ENCODE measurements around the gene STOM. TPM values are rescaled to one million over a fixed set of nuclear protein-coding genes. Genes with fewer than 3 reads are reported as not detected.

Gene STOM
- total and polyA plus RNA-seq, 11 donors = 125 to 239 (median 148) TPM

- Histone ChIP-seq H3K4me3 (no peak overlapping the region), H3K27me3 (no peaks in the 10 kb centered on the region), H3K36me3 (peaks cover 6 to 100% (median 97%) of the 10 kb centered on the region in 9 donors), H3K27ac (peak overlapping the region in 1 of 12 donors; percentile 17), H3K9me3 (no peaks in the 10 kb centered on the region), H3K4me1 (peaks cover 0 to 76% (median 7%) of the 10 kb centered on the region in 12 donors)
- 82 to 96% (median 86%) methylated on average over 7 of the region's 7 CpGs for WGBS, 4 donors
- intact Hi-C loops (cut with DNase I) = loop anchor here in 5 of 10 donors (5.0 to 10.0 kb wide), 4 partner anchors 33 to 95 kb away; partner anchors contain the start of gene GSN (in 2 of the 5)
- no peak for ATAC-seq
- peak in 1 of 5 donors; percentile 12 for DNase-seq
- no peak for TF ChIP-seq POLR2A (IDR thresholded peaks at IDR 0.05)
- TF ChIP-seq, protein P1, sequence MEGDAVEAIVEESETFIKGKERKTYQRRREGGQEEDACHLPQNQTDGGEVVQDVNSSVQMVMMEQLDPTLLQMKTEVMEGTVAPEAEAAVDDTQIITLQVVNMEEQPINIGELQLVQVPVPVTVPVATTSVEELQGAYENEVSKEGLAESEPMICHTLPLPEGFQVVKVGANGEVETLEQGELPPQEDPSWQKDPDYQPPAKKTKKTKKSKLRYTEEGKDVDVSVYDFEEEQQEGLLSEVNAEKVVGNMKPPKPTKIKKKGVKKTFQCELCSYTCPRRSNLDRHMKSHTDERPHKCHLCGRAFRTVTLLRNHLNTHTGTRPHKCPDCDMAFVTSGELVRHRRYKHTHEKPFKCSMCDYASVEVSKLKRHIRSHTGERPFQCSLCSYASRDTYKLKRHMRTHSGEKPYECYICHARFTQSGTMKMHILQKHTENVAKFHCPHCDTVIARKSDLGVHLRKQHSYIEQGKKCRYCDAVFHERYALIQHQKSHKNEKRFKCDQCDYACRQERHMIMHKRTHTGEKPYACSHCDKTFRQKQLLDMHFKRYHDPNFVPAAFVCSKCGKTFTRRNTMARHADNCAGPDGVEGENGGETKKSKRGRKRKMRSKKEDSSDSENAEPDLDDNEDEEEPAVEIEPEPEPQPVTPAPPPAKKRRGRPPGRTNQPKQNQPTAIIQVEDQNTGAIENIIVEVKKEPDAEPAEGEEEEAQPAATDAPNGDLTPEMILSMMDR (IDR thresholded peaks at IDR 0.05) = no peak
These were observed 60.1 kb downstream of the STOM start for GRCh38 chr9:121309833-121310425.

GRCh38 chr9:121309171-121309570 is 60.9 kb downstream of the STOM start:
- peaks cover 6 to 100% (median 97%) of the 10 kb centered on the region in 9 donors for H3K36me3 ChIP-seq
- WGBS, 4 donors = 87 to 90% (median 88%) methylated on average over 6 of the region's 6 CpGs
- peak overlapping the region in 2 of 12 donors; percentile 14 to 17 for H3K27ac ChIP-seq
- no peak for ATAC-seq
- peak in 2 of 5 donors; percentile 5 to 13 for DNase-seq
- H3K4me3 ChIP-seq = no peak overlapping the region
- H3K4me1 ChIP-seq = peaks cover 0 to 77% (median 11%) of the 10 kb centered on the region in 12 donors
- TF ChIP-seq, protein P1 (IDR thresholded peaks at IDR 0.05) = no peak
- no peak for TF ChIP-seq POLR2A (IDR thresholded peaks at IDR 0.05)
- no peaks in the 10 kb centered on the region for H3K9me3 ChIP-seq
- intact Hi-C loops (cut with DNase I) = loop anchor here in 1 of 10 donors (5.0 kb wide), 1 partner anchor 87 kb away; no protein-coding TSS in a partner anchor
- no peaks in the 10 kb centered on the region for H3K27me3 ChIP-seq

DNA sequence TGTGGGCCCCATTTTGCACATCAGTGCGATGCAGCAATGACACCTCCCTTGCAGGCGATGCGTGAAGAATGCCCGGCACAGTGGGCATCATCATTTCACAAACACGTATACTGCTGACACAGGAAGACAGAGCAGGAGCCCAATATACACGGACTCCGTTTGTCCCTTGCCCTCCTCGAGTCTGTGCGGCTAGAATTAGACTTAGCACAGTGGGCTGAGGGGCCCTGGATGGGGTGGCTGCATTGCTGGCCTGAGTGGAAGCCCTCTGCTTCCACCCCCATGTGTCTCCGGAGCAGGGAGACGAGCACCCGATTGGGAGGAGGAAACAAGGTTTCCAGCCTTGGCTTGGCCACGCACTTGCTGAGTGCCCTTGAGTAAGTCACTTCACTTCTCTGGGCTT is 61.3 kb downstream of the STOM start:
- Histone ChIP-seq H3K27me3 (no peaks in the 10 kb centered on the region), H3K4me1 (peaks cover 0 to 81% (median 15%) of the 10 kb centered on the region in 12 donors), H3K9me3 (no peaks in the 10 kb centered on the region), H3K4me3 (no peak overlapping the region), H3K36me3 (peaks cover 6 to 100% (median 97%) of the 10 kb centered on the region in 9 donors), H3K27ac (peak overlapping the region in 2 of 12 donors; percentile 14 to 17)
- TF ChIP-seq POLR2A (IDR thresholded peaks at IDR 0.05) = no peak
- TF ChIP-seq, protein P1 (IDR thresholded peaks at IDR 0.05) = no peak
- intact Hi-C loops (cut with DNase I) = loop anchor here in 1 of 10 donors (5.0 kb wide), 1 partner anchor 86 kb away; no protein-coding TSS in a partner anchor
- ATAC-seq (peak in 1 of 4 donors; percentile 6), DNase-seq (peak in 2 of 5 donors; percentile 18 to 21)
- 78 to 86% (median 81%) methylated on average over 12 to 13 of the region's 13 CpGs for WGBS, 4 donors

GRCh38 chr9:121307976-121308375 is 62.1 kb downstream of the STOM start:
- peak in 2 of 5 donors; percentile 9 to 26 for DNase-seq
- intact Hi-C loops (cut with DNase I) = loop anchor here in 1 of 10 donors (5.0 kb wide), 1 partner anchor 86 kb away; no protein-coding TSS in a partner anchor

More at GRCh38 chr9:121307976-121308375, 62.1 kb downstream of the STOM start:
- no peak for ATAC-seq
- WGBS, 4 donors = 70 to 83% (median 76%) methylated on average over 1 to 2 of the region's 2 CpGs
- H3K27me3 ChIP-seq = no peaks in the 10 kb centered on the region
- TF ChIP-seq POLR2A (IDR thresholded peaks at IDR 0.05) = no peak
- TF ChIP-seq, protein P1 (IDR thresholded peaks at IDR 0.05) = no peak
- no peaks in the 10 kb centered on the region for H3K9me3 ChIP-seq
- H3K4me1 ChIP-seq = peaks cover 0 to 83% (median 23%) of the 10 kb centered on the region in 12 donors
- H3K4me3 ChIP-seq = no peak overlapping the region
- peaks cover 6 to 100% (median 97%) of the 10 kb centered on the region in 9 donors for H3K36me3 ChIP-seq
- H3K27ac ChIP-seq = peak overlapping the region in 2 of 12 donors; percentile 17 to 49
